Astrocyte of the cerebellum (primary cell): ENCODE data around the gene DNMBP.
A peak's percentile ranks its signal among the peaks of the same experiment; 100 is the strongest.
"Not testable (repeated sequence)": the region's sequence is repeated elsewhere in the genome, so short reads cannot be mapped to it uniquely, and the experiment has no call there.

Source experiments
- DNase-seq: peaks from one replicate; pipeline ENCODE4 v3.0.0-alpha.2; 2011; ENCODE audit warnings: low read depth
- H3K4me3 ChIP-seq: 2 replicates; pipeline ENCODE4 v1.5.1; 2011; ENCODE audit warnings: mild to moderate bottlenecking, low read depth, low read length, moderate library complexity
- CTCF ChIP-seq: IDR thresholded peaks from 2 replicates; pipeline ENCODE4 v1.5.1; 2012; ENCODE audit warnings: low read length, low read depth, moderate library complexity, mild to moderate bottlenecking; ENCODE audit errors: missing control alignments
- in situ Hi-C: cut with HindIII; loops from 2 replicates; pipeline ENCODE4 v1.10.0; 2017; ENCODE audit warnings: low sequenced_read_pairs

Gene DNMBP

DNA sequence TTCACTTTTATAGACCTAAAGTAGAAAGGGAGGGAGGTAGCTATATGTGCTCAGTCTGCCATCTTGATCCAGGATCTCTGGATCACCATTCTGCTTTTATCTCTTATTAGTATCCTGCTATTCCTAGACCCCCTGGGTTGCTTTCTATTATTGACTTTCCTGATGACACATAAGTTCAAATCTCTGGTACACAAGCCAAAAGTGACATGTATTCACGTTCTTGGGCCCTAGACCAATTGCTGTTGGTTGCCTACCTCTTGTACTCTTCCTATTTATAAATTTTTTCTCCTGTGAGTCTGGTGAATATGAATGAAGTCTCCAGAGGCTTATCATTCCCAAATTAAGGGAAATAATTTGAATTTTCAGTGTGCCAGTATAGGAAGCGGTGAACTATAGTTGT lies 56.9 kb downstream of the DNMBP start:
- TF ChIP-seq CTCF: no peak
- in situ Hi-C loops: no loop called here
- no peak for DNase-seq
- no peak overlapping the region for H3K4me3 ChIP-seq

GRCh38 chr10:99946051-99946450 lies 63.7 kb downstream of the DNMBP start:
- H3K4me3 ChIP-seq, DNase-seq, in situ Hi-C loops: not testable (repeated sequence)

- TF ChIP-seq CTCF: no peak
- DNase-seq: peak; percentile 78
- no peak overlapping the region for H3K4me3 ChIP-seq
- in situ Hi-C loops: no loop called here
These were observed 64.5 kb downstream of the DNMBP start for GRCh38 chr10:99945263-99945662.

GRCh38 chr10:99944860-99945259 lies 64.9 kb downstream of the DNMBP start:
- H3K4me3 ChIP-seq: no peak overlapping the region
- DNase-seq: no peak
- TF ChIP-seq CTCF: no peak
- in situ Hi-C loops: no loop called here

DNA sequence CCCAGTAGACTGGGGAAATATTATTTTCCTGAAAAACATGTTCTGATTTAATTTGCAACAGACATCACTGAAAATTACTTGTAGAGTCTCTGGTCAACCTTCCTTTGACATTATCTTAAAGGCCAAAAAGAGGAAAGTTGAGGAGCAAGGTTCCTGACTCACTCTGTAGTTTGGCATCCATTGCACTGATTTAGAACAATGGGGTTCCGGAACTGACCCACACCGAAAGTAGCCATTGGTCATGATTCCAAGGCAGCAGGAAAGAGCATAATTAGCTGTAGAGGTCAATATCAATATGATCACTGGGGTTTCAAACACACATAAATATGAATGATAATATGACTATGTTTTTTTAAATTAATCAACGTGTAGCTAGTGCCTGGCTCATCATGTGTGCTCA lies 65.8 kb downstream of the DNMBP start:
- no peak for TF ChIP-seq CTCF
- no peak overlapping the region for H3K4me3 ChIP-seq
- in situ Hi-C loops: no loop called here
- no peak for DNase-seq

GRCh38 chr10:99941942-99942820 lies 67.6 kb downstream of the DNMBP start:
- DNase-seq: peak; percentile 72
- no peak overlapping the region for H3K4me3 ChIP-seq
- in situ Hi-C loops: no loop called here
- TF ChIP-seq CTCF: no peak

DNA sequence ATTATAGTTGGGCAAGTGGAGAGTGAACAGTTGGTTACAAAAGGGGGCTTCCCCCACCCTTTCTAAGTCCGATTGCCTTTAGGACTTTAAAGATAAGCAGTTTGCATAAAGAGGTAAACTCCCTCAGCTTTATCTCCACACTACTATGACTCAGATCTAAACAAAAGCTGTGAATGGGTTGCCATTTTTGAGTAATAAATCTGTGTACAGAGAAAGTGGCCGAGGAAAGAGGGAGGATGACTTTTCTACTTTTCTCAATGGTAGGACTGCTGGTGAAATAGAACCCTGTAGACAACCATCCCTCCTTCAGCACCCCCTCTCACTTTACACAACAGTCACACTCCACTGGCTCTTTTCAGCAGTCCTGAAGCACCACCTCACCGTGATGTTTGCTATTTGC lies 71.2 kb downstream of the DNMBP start:
- in situ Hi-C loops: no loop called here
- TF ChIP-seq CTCF: no peak
- DNase-seq: no peak
- no peak overlapping the region for H3K4me3 ChIP-seq
